Sigmoid colon (tissue), 4 donors: ENCODE measurements around the gene BCL2L1.

Source experiments
- EP300 ChIP-seq, 4 donors: sonication (generic); formaldehyde crosslinking; IDR thresholded peaks; one replicate each; pipeline ENCODE4 v1.6.1; 2017; ENCODE audit warnings: antibody characterized with exemption in 4 of 4
- POLR2A ChIP-seq, 2 donors: fragments of 450-650 bp; IDR thresholded peaks; one replicate each; pipeline ENCODE4 v1.6.1; 2016; ENCODE audit warnings: antibody characterized with exemption in 2 of 2, mild to moderate bottlenecking in 2 of 2, moderate library complexity in 2 of 2
- POLR2AphosphoS5 ChIP-seq, 4 donors: sonication (generic); formaldehyde crosslinking; IDR thresholded peaks; one replicate each; pipeline ENCODE4 v1.6.1; 2017; ENCODE audit warnings: antibody characterized with exemption in 4 of 4
- TF ChIP-seq, protein P1 (sequence below), 4 experiments: fragments of 450-650 bp in 3 of 4; fragments of 200-600 bp in 1 of 4; IDR thresholded peaks; one replicate each; pipeline ENCODE4 v1.5.1; 2016 to 2019; ENCODE audit warnings: antibody characterized with exemption in 4 of 4, mild to moderate bottlenecking in 3 of 4, moderate library complexity in 2 of 4

DNA sequence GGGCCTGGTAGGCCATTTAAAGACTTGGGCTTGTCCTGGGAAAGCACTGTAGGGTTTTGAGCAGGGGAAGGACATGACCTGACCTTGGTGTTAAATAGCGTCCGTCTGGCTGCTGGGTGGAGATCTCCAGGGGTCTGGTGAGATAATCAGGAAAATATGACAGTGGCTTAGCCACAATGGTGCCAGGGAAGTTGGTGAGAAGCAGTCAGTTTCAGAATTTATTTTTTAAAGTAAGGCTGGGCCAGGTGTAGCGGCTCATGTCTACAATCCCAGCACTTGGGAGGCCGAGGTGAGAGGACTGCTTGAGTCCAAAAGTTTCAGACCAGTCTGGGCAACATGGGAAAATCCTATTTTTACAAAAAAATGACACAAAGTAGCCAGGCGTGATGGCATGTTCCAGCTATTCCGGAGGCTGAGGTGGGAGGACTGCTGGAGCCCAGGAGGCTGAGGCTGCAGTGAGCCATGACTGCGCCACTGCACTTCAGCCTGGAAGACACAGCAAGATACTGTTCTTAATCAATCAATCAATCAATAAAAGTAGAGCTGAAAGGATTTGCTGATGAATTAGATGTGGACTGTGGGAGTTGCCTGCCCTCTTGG, 41.4 kb downstream of the BCL2L1 start:
- TF ChIP-seq, protein P1, sequence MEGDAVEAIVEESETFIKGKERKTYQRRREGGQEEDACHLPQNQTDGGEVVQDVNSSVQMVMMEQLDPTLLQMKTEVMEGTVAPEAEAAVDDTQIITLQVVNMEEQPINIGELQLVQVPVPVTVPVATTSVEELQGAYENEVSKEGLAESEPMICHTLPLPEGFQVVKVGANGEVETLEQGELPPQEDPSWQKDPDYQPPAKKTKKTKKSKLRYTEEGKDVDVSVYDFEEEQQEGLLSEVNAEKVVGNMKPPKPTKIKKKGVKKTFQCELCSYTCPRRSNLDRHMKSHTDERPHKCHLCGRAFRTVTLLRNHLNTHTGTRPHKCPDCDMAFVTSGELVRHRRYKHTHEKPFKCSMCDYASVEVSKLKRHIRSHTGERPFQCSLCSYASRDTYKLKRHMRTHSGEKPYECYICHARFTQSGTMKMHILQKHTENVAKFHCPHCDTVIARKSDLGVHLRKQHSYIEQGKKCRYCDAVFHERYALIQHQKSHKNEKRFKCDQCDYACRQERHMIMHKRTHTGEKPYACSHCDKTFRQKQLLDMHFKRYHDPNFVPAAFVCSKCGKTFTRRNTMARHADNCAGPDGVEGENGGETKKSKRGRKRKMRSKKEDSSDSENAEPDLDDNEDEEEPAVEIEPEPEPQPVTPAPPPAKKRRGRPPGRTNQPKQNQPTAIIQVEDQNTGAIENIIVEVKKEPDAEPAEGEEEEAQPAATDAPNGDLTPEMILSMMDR (IDR thresholded peaks at IDR 0.05) = no peak
- TF ChIP-seq POLR2A (IDR thresholded peaks at IDR 0.05) (no peak), EP300 (IDR thresholded peaks at IDR 0.05) (no peak), POLR2AphosphoS5 (IDR thresholded peaks at IDR 0.05) (no peak)
